ENCODE measurements around the gene SHH.

Gene SHH

DNA sequence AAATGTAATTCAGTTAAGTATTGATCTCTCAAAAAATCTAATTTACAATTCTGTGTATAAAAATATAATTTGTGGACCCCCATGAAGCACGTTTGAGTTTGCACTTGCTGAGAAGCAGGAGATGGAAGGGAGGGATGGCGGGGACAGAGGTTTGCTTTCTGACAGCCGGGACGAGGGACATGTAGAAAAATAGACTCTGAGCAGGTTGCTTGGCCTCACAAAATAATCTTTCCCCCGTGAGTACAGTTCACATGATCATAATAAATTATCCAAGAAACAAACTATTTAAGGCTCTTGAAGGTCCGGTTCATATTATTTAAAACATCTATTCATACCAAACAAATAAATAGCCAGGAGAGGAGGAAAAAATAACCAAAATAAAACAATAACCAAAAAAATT, 10.0 kb downstream of the SHH start:
- H3K4me3 ChIP-seq (replicated peaks; ENCODE audit: low read depth, low read length): no peak overlapping the region
- no peak for DNase-seq (ENCODE audit: extremely low read depth, low read depth)
- TF ChIP-seq, protein P1, sequence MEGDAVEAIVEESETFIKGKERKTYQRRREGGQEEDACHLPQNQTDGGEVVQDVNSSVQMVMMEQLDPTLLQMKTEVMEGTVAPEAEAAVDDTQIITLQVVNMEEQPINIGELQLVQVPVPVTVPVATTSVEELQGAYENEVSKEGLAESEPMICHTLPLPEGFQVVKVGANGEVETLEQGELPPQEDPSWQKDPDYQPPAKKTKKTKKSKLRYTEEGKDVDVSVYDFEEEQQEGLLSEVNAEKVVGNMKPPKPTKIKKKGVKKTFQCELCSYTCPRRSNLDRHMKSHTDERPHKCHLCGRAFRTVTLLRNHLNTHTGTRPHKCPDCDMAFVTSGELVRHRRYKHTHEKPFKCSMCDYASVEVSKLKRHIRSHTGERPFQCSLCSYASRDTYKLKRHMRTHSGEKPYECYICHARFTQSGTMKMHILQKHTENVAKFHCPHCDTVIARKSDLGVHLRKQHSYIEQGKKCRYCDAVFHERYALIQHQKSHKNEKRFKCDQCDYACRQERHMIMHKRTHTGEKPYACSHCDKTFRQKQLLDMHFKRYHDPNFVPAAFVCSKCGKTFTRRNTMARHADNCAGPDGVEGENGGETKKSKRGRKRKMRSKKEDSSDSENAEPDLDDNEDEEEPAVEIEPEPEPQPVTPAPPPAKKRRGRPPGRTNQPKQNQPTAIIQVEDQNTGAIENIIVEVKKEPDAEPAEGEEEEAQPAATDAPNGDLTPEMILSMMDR (IDR thresholded peaks at IDR 0.05; ENCODE audit: low read depth, low read length, missing control alignments): no peak

DNA sequence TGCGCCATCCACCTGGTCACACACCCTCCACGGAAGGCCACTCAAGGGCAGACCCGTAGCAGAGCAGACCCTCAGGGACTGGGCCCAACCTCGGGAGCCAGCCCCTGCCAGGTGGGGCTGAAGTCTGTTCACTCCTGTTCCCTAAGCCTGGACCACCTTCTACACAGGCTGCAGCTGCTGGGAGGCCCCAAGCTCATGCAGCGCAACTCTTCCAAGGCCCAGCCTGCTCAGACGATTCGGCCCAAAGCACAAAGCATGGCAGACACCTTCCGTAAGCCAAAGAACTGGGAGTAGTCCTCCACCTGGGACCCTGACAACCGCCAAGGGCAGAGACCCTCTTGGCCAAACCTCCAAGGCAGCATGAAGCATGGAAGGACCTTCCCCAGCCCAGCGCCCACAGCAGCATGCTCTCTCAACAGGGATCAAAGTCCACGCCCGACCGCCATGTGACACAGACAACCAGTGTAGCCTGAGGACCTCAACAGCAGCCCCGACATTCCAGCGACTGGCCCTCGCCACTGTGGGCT, 11.5 kb downstream of the SHH start:
- TF ChIP-seq, protein P1 (IDR thresholded peaks at IDR 0.05; ENCODE audit: low read depth, low read length, missing control alignments): no peak
- no peak for DNase-seq (ENCODE audit: extremely low read depth, low read depth)

DNA sequence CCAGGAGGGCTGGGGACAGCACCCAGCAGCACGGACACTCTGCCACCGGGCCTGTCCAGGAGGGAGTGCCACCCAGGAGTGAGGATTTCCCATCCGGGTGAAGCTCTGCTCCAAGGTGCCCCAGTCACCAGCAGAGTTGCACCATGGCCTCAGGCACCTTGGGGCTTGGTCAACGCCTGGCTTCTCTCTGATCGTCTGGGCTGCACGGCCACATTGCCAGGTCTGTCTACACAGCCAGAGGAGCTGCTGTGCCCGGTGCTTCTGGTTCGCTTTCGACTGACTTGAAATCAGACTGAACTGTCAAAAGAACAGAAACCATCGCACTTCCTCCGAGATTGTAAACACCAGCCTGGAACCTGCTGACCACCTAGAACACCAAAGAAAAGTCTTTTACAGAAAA, 12.0 kb downstream of the SHH start:
- H3K4me3 ChIP-seq (replicated peaks; ENCODE audit: low read depth, low read length): no peak overlapping the region
- no peak for DNase-seq (ENCODE audit: extremely low read depth, low read depth)
- TF ChIP-seq, protein P1 (IDR thresholded peaks at IDR 0.05; ENCODE audit: low read depth, low read length, missing control alignments): no peak

More for the DNA sequence above, 11.5 kb downstream of the SHH start:
- no peak overlapping the region for H3K4me3 ChIP-seq (replicated peaks; ENCODE audit: low read depth, low read length)

DNA sequence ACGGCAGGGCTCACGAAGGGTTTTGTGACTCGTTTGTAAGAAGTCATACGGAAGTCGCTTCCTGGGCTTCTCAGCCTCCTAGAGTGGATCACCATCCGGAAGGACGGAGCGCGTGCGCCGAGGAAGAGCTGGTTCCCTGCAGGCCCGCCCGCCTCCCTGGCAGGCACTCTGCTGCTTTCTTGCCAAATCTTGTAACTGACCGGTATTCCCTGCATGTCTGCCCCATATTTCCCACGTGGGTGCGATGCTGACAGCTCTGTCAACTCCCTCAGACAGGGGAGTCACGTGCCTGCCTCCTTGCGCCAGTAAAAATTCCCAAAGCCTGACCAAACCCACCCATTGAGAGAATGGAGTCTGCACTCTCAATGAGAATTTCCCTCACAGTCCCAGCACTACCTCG, 12.7 kb downstream of the SHH start:
- no peak overlapping the region for H3K4me3 ChIP-seq (replicated peaks; ENCODE audit: low read depth, low read length)
- TF ChIP-seq, protein P1 (IDR thresholded peaks at IDR 0.05; ENCODE audit: low read depth, low read length, missing control alignments): no peak
- no peak for DNase-seq (ENCODE audit: extremely low read depth, low read depth)

DNA sequence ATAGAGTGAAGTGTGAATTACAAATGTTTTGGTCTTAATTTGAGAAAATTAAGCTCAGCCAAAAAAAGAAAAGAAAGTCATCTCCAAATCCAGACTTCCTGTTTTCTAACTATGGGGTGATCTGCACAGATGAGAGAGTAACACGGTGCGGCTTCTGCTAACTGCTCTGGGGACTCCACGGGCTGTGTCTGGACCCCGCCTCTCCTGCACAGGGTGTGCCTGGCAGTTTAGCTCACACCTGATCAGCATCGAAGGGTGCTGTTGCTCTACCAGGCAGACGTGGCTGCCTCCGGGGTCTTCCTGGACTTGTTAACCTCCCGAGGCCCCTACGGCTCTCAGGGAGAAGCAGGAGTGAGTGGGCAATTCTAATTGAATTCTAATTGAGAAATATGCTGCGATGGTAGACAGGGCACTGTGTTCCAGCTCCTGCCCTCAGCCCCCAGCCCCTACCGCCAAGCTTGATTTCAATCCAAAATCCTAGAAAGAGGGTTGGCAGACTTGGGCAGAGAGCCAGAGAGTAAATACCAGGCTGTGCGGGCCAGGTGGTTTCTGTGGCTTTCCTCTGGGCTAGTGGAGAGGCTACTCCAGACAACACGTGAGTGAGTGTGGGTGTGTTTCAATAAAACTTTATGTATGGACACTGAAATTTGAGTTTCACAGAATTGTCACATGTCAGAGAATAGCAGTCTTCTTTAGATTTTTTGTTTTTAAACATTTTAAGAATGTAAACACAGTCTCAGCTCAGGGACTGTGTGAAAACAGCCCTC, 13.4 kb downstream of the SHH start:
- TF ChIP-seq, protein P1 (IDR thresholded peaks at IDR 0.05; ENCODE audit: low read depth, low read length, missing control alignments): no peak
- no peak for DNase-seq (ENCODE audit: extremely low read depth, low read depth)
- H3K4me3 ChIP-seq (replicated peaks; ENCODE audit: low read depth, low read length): no peak overlapping the region

DNA sequence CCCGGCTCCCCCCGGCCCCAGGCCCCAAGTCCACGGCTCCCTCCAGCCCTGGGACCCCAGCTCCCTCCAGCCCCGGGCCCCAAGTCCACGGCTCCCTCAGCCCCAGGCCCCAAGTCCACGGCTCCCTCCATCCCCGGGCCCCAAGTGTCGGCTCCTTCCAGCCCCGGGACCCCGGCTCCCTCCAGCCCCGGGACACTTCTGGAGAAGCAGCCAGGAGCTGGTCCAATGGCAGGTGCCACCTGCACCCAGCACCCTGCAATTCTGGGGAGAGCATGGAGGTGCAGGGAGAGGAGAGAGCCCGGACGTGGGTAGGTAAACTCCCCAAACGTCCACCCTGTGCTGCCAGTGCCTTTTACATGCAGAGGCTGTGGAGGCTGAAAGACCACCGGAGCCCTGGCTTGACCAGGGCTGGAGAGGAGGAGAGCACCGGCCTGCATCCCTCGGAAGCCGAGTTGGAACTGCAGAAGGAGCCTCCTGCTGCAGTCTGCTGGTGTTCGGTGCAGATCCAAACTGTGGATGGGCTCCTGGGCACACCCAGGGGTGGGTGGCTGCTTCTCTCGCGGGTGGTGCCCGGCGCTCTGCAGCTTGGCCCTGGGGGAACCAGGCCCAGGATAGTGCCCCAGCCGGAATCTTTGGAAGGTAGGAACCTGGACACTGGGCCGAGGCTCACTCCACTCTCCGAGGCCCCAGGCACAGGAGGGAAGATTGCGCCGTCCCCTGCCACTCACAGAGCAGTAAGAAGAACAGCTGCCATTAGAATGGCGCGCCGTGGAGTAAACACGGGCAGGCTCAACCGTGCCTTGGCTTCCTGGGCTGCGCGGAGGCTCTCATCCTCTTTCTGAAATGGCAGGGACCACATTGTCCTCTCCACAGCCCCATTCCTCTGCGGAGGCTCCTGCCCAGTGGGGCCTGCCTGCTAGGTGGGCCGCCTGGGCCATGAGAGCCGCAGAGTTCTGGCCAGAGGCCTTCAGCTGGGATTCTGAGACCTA, 14.7 kb downstream of the SHH start:
- TF ChIP-seq, protein P1 (IDR thresholded peaks at IDR 0.05; ENCODE audit: low read depth, low read length, missing control alignments): no peak
- no peak for DNase-seq (ENCODE audit: extremely low read depth, low read depth)
- no peak overlapping the region for H3K4me3 ChIP-seq (replicated peaks; ENCODE audit: low read depth, low read length)
